HEK293 (cell line): ENCODE results near the gene CYTIP.

Experiments used
- CTCF ChIA-PET: fragments of 350-600 bp; formaldehyde crosslinking; extraction: SDS; loops from one replicate; lab custom pipeline; 2021; ENCODE audit warnings: antibody characterized with exemption; lab: Yijun Ruan, JAX
- POLR2A ChIA-PET: fragments of 300-600 bp; formaldehyde crosslinking; extraction: SDS; loops from one replicate; lab custom pipeline; 2020; ENCODE audit warnings: antibody characterized with exemption, inconsistent platforms; lab: Yijun Ruan, JAX
- H3K27ac ChIP-seq: fragments of 200-500 bp; sonication (Bioruptor generic); 2 replicates; pipeline ENCODE4 v1.5.1; 2014; ENCODE audit warnings: low read depth, low read length, control low read depth, inconsistent platforms; ENCODE audit errors: extremely low read depth
- H3K36me3 ChIP-seq, 2 experiments: fragments of 200-500 bp in 1 of 2; sonication (Bioruptor generic) in 1 of 2; 1 replicate in 1 of 2; 2 replicates in 1 of 2; pipeline ENCODE4 v1.5.1; 2014 to 2017; ENCODE audit warnings: inconsistent platforms in 2 of 2, low read length in 2 of 2; ENCODE audit not compliant: control insufficient read depth in 2 of 2, insufficient read depth in 1 of 2
- H3K4me1 ChIP-seq: fragments of 200-500 bp; sonication (Bioruptor generic); 2 replicates; pipeline ENCODE4 v1.5.1; 2014; ENCODE audit warnings: mild to moderate bottlenecking, low read length, inconsistent platforms; ENCODE audit not compliant: control insufficient read depth, insufficient read depth
- H3K4me3 ChIP-seq: 2 replicates; pipeline ENCODE4 v1.5.1; 2011; ENCODE audit warnings: low read depth, mild to moderate bottlenecking, control low read depth, low read length, moderate library complexity
- H3K9me3 ChIP-seq: fragments of 200-500 bp; sonication (Bioruptor generic); 2 replicates; pipeline ENCODE4 v1.5.1; 2014; ENCODE audit warnings: low read depth, low read length, inconsistent platforms; ENCODE audit not compliant: control insufficient read depth, insufficient read depth
- KLF8 ChIP-seq: fragments of 450-650 bp; formaldehyde crosslinking; IDR thresholded peaks from 2 replicates; pipeline ENCODE4 v1.5.1; 2016; ENCODE audit warnings: missing biosample characterization, missing genetic modification characterization
- MEIS1 ChIP-seq: sonication (generic); formaldehyde crosslinking; IDR thresholded peaks from 2 replicates; pipeline ENCODE4 v1.8.1; 2022; ENCODE audit warnings: missing genetic modification reagents, mild to moderate bottlenecking, borderline replicate concordance
- PRDM10 ChIP-seq: fragments of 450-650 bp; formaldehyde crosslinking; IDR thresholded peaks from 2 replicates; pipeline ENCODE4 v1.5.1; 2016; ENCODE audit warnings: missing biosample characterization, missing genetic modification characterization
- SCRT1 ChIP-seq: fragments of 450-650 bp; formaldehyde crosslinking; IDR thresholded peaks from 2 replicates; pipeline ENCODE4 v1.5.1; 2016; ENCODE audit warnings: missing biosample characterization, missing genetic modification characterization, borderline replicate concordance
- ZBTB6 ChIP-seq: fragments of 450-650 bp; formaldehyde crosslinking; IDR thresholded peaks from 2 replicates; pipeline ENCODE4 v1.5.1; 2017; ENCODE audit warnings: missing biosample characterization, missing genetic modification characterization
- ZFP37 ChIP-seq: fragments of 450-650 bp; formaldehyde crosslinking; IDR thresholded peaks from 2 replicates; pipeline ENCODE4 v1.5.1; 2016; ENCODE audit warnings: missing biosample characterization, missing genetic modification characterization
- ZNF2 ChIP-seq: fragments of 450-650 bp; formaldehyde crosslinking; IDR thresholded peaks from 2 replicates; pipeline ENCODE4 v1.5.1; 2016; ENCODE audit warnings: missing biosample characterization, missing genetic modification characterization
- ZNF202 ChIP-seq: fragments of 450-650 bp; formaldehyde crosslinking; IDR thresholded peaks from 2 replicates; pipeline ENCODE4 v1.5.1; 2016; ENCODE audit warnings: missing biosample characterization, missing genetic modification characterization, borderline replicate concordance
- ZNF211 ChIP-seq: fragments of 450-650 bp; formaldehyde crosslinking; IDR thresholded peaks from 2 replicates; pipeline ENCODE4 v1.5.1; 2016; ENCODE audit warnings: low read depth, missing biosample characterization, missing genetic modification characterization
- ZNF23 ChIP-seq: fragments of 450-650 bp; formaldehyde crosslinking; IDR thresholded peaks from 2 replicates; pipeline ENCODE4 v1.5.1; 2016; ENCODE audit warnings: missing biosample characterization, missing genetic modification characterization, borderline replicate concordance
- ZNF350 ChIP-seq: fragments of 450-650 bp; formaldehyde crosslinking; IDR thresholded peaks from 2 replicates; pipeline ENCODE4 v1.5.0; 2017; ENCODE audit warnings: missing biosample characterization, mild to moderate bottlenecking, missing genetic modification characterization
- ZNF394 ChIP-seq: fragments of 450-650 bp; formaldehyde crosslinking; IDR thresholded peaks from 2 replicates; pipeline ENCODE4 v1.5.1; 2016; ENCODE audit warnings: missing biosample characterization, missing genetic modification characterization, mild to moderate bottlenecking, moderate library complexity, borderline replicate concordance
- ZNF423 ChIP-seq: fragments of 450-650 bp; formaldehyde crosslinking; IDR thresholded peaks from 2 replicates; pipeline ENCODE4 v1.5.1; 2016; ENCODE audit warnings: missing biosample characterization, missing genetic modification characterization
- ZNF473 ChIP-seq: fragments of 450-650 bp; formaldehyde crosslinking; IDR thresholded peaks from 2 replicates; pipeline ENCODE4 v1.5.1; 2017; ENCODE audit warnings: missing biosample characterization, missing genetic modification characterization
- ZNF501 ChIP-seq: fragments of 450-650 bp; formaldehyde crosslinking; IDR thresholded peaks from 2 replicates; pipeline ENCODE4 v1.5.1; 2016; ENCODE audit warnings: missing biosample characterization, missing genetic modification characterization
- ZNF560 ChIP-seq: fragments of 450-650 bp; formaldehyde crosslinking; IDR thresholded peaks from 2 replicates; pipeline ENCODE4 v1.5.1; 2017; ENCODE audit warnings: missing biosample characterization, missing genetic modification characterization, borderline replicate concordance
- ZNF629 ChIP-seq: fragments of 450-650 bp; formaldehyde crosslinking; IDR thresholded peaks from 2 replicates; pipeline ENCODE4 v1.5.1; 2017; ENCODE audit warnings: missing biosample characterization, missing genetic modification characterization
- ZNF658 ChIP-seq: fragments of 450-650 bp; formaldehyde crosslinking; IDR thresholded peaks from 2 replicates; pipeline ENCODE4; 2016; ENCODE audit warnings: missing biosample characterization, missing genetic modification characterization
- ZXDB ChIP-seq: fragments of 450-650 bp; formaldehyde crosslinking; IDR thresholded peaks from 2 replicates; pipeline ENCODE4 v1.5.1; 2016; ENCODE audit warnings: missing biosample characterization, missing genetic modification characterization
- TF ChIP-seq, protein P1 (sequence below): fragments of 450-650 bp; formaldehyde crosslinking; IDR thresholded peaks from 2 replicates; pipeline ENCODE4 v1.5.1; 2016; ENCODE audit warnings: missing biosample characterization, missing genetic modification characterization

CYTIP gene

GRCh38 chr2:157438863-157439823, 4.7 kb downstream of the CYTIP start:
- Histone ChIP-seq H3K9me3 (no peaks in the 10 kb centered on the region), H3K4me1 (no peaks in the 10 kb centered on the region), H3K36me3 (no peaks in the 10 kb centered on the region), H3K4me3 (no peak overlapping the region), H3K27ac (no peak overlapping the region)
- POLR2A ChIA-PET = no interaction called here
- CTCF ChIA-PET = interaction anchor here (2.0 kb wide), 1 partner anchor 112 kb away, joined by 4 read pairs; no protein-coding TSS in a partner anchor
- TF ChIP-seq ZNF394 (tag by site-specific recombination) = no peak
- no peak for TF ChIP-seq ZNF23 (tag by site-specific recombination)
- TF ChIP-seq, all 188 proteins: peak for 0

DNA sequence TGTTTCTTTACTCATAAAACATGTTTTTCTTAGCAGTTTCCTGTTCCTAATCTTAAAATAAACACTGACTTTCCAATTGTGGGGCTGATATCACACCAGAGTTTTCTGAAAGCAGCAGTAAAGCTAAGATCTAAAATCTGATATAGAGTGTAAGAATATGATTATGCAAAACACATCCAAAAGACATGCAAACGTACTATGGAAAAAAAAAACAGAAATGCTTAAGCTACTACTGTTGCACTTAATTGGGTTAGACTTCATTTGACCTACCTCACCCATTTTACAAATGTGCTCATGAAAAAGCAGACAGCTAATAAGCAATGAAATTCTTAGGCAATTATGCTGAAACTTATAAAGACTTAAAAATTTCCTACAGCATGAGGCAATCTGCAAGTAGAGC, 10.5 kb downstream of the CYTIP start:
- POLR2A ChIA-PET = no interaction called here
- TF ChIP-seq, protein P1, sequence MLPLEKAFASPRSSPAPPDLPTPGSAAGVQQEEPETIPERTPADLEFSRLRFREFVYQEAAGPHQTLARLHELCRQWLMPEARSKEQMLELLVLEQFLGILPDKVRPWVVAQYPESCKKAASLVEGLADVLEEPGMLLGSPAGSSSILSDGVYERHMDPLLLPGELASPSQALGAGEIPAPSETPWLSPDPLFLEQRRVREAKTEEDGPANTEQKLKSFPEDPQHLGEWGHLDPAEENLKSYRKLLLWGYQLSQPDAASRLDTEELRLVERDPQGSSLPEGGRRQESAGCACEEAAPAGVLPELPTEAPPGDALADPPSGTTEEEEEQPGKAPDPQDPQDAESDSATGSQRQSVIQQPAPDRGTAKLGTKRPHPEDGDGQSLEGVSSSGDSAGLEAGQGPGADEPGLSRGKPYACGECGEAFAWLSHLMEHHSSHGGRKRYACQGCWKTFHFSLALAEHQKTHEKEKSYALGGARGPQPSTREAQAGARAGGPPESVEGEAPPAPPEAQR = no peak
- TF ChIP-seq ZNF658 = no peak
- TF ChIP-seq PRDM10 (tag by site-specific recombination) = no peak
- TF ChIP-seq MEIS1 (CRISPR knock-in tag) = no peak
- no peak for TF ChIP-seq ZFP37
- Histone ChIP-seq H3K27ac (no peak overlapping the region), H3K4me3 (no peak overlapping the region), H3K9me3 (no peaks in the 10 kb centered on the region), H3K36me3 (no peaks in the 10 kb centered on the region), H3K4me1 (peaks cover 10% of the 10 kb centered on the region)
- CTCF ChIA-PET = interaction anchor here (0.8 to 2.3 kb wide), 3 partner anchors 13 to 131 kb away, joined by 3 to 9 read pairs (median 3); no protein-coding TSS in a partner anchor

DNA sequence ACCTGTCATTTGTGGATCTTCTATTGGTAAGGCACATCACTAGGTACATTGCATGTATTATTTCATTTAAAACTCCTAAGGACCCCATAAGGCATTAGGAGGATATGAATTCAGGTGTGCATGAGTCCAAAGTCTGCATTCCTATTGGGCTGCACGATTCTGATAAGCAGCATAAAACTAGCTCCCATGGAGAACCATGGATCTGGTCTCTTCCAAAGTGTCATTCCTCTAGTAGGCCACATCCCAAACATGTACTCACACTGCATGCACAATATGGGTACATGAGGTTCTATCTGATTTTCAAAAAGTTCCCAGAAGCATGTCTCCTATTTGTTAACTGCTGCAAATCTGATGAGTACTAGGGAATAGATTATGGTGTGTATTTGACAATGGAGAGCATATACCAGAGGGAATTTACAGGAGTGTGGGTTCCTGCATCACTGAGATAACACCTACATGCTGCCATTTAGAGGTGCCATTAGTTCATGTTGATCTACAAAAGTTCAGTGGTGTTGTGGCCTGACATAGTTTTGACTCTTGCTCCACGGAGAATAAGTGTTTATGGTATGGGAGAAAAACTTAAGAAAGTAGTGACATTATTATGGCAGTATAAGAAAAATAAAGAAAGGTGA, 11.3 kb downstream of the CYTIP start:
- Histone ChIP-seq H3K36me3 (no peaks in the 10 kb centered on the region), H3K27ac (no peak overlapping the region), H3K4me1 (peaks cover 10% of the 10 kb centered on the region), H3K9me3 (no peaks in the 10 kb centered on the region), H3K4me3 (no peak overlapping the region)
- TF ChIP-seq ZNF501 (tag by site-specific recombination) (no peak), ZNF560 (no peak), ZNF211 (tag by site-specific recombination) (no peak), KLF8 (no peak), ZNF350 (no peak), ZXDB (tag by site-specific recombination) (no peak), ZNF2 (no peak), ZNF202 (tag by site-specific recombination) (no peak), SCRT1 (no peak), ZNF423 (tag by site-specific recombination) (no peak), ZNF473 (tag by site-specific recombination) (no peak), ZBTB6 (tag by site-specific recombination) (no peak), ZNF629 (tag by site-specific recombination) (no peak)
- CTCF ChIA-PET = interaction anchor here (0.8 to 2.3 kb wide), 2 partner anchors 14 to 96 kb away, joined by 3 to 9 read pairs; no protein-coding TSS in a partner anchor
- POLR2A ChIA-PET = no interaction called here
